Mucosa of rectum (tissue), 2 donors: ENCODE measurements around the gene STOX2.
"Not testable (repeated sequence)": the region's sequence is repeated elsewhere in the genome, so short reads cannot be mapped to it uniquely, and the experiment has no call there.

ENCODE experiments used
- H3K27ac ChIP-seq, 2 donors: one replicate each; pipeline ENCODE4 v1.7.0; 2013; ENCODE audit warnings: inconsistent platforms in 2 of 2, low read depth in 2 of 2, low read length in 2 of 2
- H3K27me3 ChIP-seq, 2 donors: one replicate each; pipeline ENCODE4 v1.7.0; 2013; ENCODE audit warnings: low read length in 2 of 2; ENCODE audit not compliant: control insufficient read depth in 2 of 2, insufficient read depth in 2 of 2
- H3K36me3 ChIP-seq, 2 donors: one replicate each; pipeline ENCODE4 v1.7.0; 2013; ENCODE audit warnings: low read length in 2 of 2; ENCODE audit not compliant: control insufficient read depth in 2 of 2, insufficient read depth in 2 of 2
- H3K4me1 ChIP-seq, 2 donors: one replicate each; pipeline ENCODE4 v1.7.0; 2013; ENCODE audit warnings: low read length in 2 of 2, mild to moderate bottlenecking in 1 of 2; ENCODE audit not compliant: control insufficient read depth in 2 of 2, insufficient read depth in 2 of 2
- H3K4me3 ChIP-seq, 2 donors: one replicate each; pipeline ENCODE4 v1.7.0; 2013; ENCODE audit warnings: low read length in 2 of 2
- H3K9ac ChIP-seq, 2 donors: one replicate each; pipeline ENCODE4 v1.7.0; 2013; ENCODE audit warnings: low read length in 2 of 2, low read depth in 1 of 2, mild to moderate bottlenecking in 1 of 2
- H3K9me3 ChIP-seq, 2 donors: one replicate each; pipeline ENCODE4 v1.7.0; 2013; ENCODE audit warnings: low read length in 2 of 2; ENCODE audit not compliant: control insufficient read depth in 2 of 2
- donor health status: healthy.
- donor health status: Normal muscosa, but diverticular disease.

STOX2 gene

GRCh38 chr4:184032091-184032490 is 127.0 kb downstream of the STOX2 start:
- no peaks in the 10 kb centered on the region for H3K9me3 ChIP-seq
- H3K4me1 ChIP-seq, result no peaks in the 10 kb centered on the region
- no peak overlapping the region for H3K9ac ChIP-seq
- H3K4me3 ChIP-seq, result no peak overlapping the region
- H3K27ac ChIP-seq, result no peak overlapping the region
- no peaks in the 10 kb centered on the region for H3K36me3 ChIP-seq
- H3K27me3 ChIP-seq, result no peaks in the 10 kb centered on the region

- Histone ChIP-seq H3K4me3 (no peak overlapping the region), H3K36me3 (no peaks in the 10 kb centered on the region), H3K9me3 (no peaks in the 10 kb centered on the region), H3K9ac (no peak overlapping the region), H3K27ac (no peak overlapping the region), H3K27me3 (no peaks in the 10 kb centered on the region), H3K4me1 (no peaks in the 10 kb centered on the region)
Observed at GRCh38 chr4:184039963-184040383, 134.9 kb downstream of the STOX2 start.

GRCh38 chr4:184041156-184041555 is 136.0 kb downstream of the STOX2 start:
- H3K36me3 ChIP-seq, result no peaks in the 10 kb centered on the region
- no peak overlapping the region for H3K4me3 ChIP-seq
- H3K27me3 ChIP-seq, result no peaks in the 10 kb centered on the region
- H3K9ac ChIP-seq, result no peak overlapping the region
- no peaks in the 10 kb centered on the region for H3K4me1 ChIP-seq
- no peaks in the 10 kb centered on the region for H3K9me3 ChIP-seq
- no peak overlapping the region for H3K27ac ChIP-seq

- H3K9me3 ChIP-seq, result peaks cover 0 to 3% of the 10 kb centered on the region in 2 donors
Observed at GRCh38 chr4:184046148-184046547, 141.0 kb downstream of the STOX2 start.

GRCh38 chr4:184051262-184051661 is 146.2 kb downstream of the STOX2 start:
- not testable (repeated sequence) for H3K27ac ChIP-seq, H3K9ac ChIP-seq, H3K27me3 ChIP-seq, H3K9me3 ChIP-seq, H3K36me3 ChIP-seq, H3K4me1 ChIP-seq, H3K4me3 ChIP-seq

More at GRCh38 chr4:184046148-184046547, 141.0 kb downstream of the STOX2 start:
- no peaks in the 10 kb centered on the region for H3K27me3 ChIP-seq
- H3K4me1 ChIP-seq, result no peaks in the 10 kb centered on the region
- no peak overlapping the region for H3K27ac ChIP-seq
- H3K36me3 ChIP-seq, result no peaks in the 10 kb centered on the region
- H3K9ac ChIP-seq, result no peak overlapping the region
- H3K4me3 ChIP-seq, result no peak overlapping the region

GRCh38 chr4:184052616-184053015 is 147.5 kb downstream of the STOX2 start:
- Histone ChIP-seq H3K27ac (no peak overlapping the region), H3K4me3 (no peak overlapping the region), H3K9me3 (no peaks in the 10 kb centered on the region), H3K36me3 (no peaks in the 10 kb centered on the region), H3K27me3 (no peaks in the 10 kb centered on the region), H3K9ac (no peak overlapping the region), H3K4me1 (peaks cover 0 to 5% of the 10 kb centered on the region in 2 donors)

- Histone ChIP-seq H3K9ac (no peak overlapping the region), H3K27ac (no peak overlapping the region), H3K4me1 (peaks cover 0 to 5% of the 10 kb centered on the region in 2 donors), H3K27me3 (no peaks in the 10 kb centered on the region), H3K4me3 (no peak overlapping the region), H3K36me3 (no peaks in the 10 kb centered on the region), H3K9me3 (no peaks in the 10 kb centered on the region)
Observed at GRCh38 chr4:184053434-184053833, 148.3 kb downstream of the STOX2 start.

GRCh38 chr4:184056877-184057276 is 151.8 kb downstream of the STOX2 start:
- no peaks in the 10 kb centered on the region for H3K36me3 ChIP-seq
- peaks cover 0 to 5% of the 10 kb centered on the region in 2 donors for H3K4me1 ChIP-seq
- no peaks in the 10 kb centered on the region for H3K27me3 ChIP-seq
- no peak overlapping the region for H3K9ac ChIP-seq
- no peak overlapping the region for H3K27ac ChIP-seq
- no peak overlapping the region for H3K4me3 ChIP-seq
- no peaks in the 10 kb centered on the region for H3K9me3 ChIP-seq

GRCh38 chr4:184058026-184058425 is 152.9 kb downstream of the STOX2 start:
- Histone ChIP-seq H3K27me3 (no peaks in the 10 kb centered on the region), H3K9me3 (no peaks in the 10 kb centered on the region), H3K4me1 (peaks cover 0 to 5% of the 10 kb centered on the region in 2 donors), H3K36me3 (no peaks in the 10 kb centered on the region), H3K9ac (no peak overlapping the region), H3K27ac (no peak overlapping the region), H3K4me3 (no peak overlapping the region)

- H3K36me3 ChIP-seq, result no peaks in the 10 kb centered on the region
- H3K4me3 ChIP-seq, result no peak overlapping the region
- no peak overlapping the region for H3K9ac ChIP-seq
- H3K4me1 ChIP-seq, result peaks cover 0 to under 1% of the 10 kb centered on the region in 2 donors
- H3K9me3 ChIP-seq, result no peaks in the 10 kb centered on the region
- no peaks in the 10 kb centered on the region for H3K27me3 ChIP-seq
- no peak overlapping the region for H3K27ac ChIP-seq
Observed at GRCh38 chr4:184059099-184059498, 154.0 kb downstream of the STOX2 start.

GRCh38 chr4:184061582-184061981 is 156.5 kb downstream of the STOX2 start:
- Histone ChIP-seq H3K27ac (no peak overlapping the region), H3K36me3 (no peaks in the 10 kb centered on the region), H3K4me3 (no peak overlapping the region), H3K4me1 (peaks cover 13 to 14% of the 10 kb centered on the region in 2 donors), H3K9me3 (no peaks in the 10 kb centered on the region), H3K27me3 (no peaks in the 10 kb centered on the region), H3K9ac (no peak overlapping the region)
